Lung (tissue), 12 donors: ENCODE results near the gene HTD2. TPM values are rescaled to one million over a fixed set of nuclear protein-coding genes. Genes with fewer than 3 reads are reported as not detected.
A peak's percentile ranks its signal among the peaks of the same experiment; 100 is the strongest.

Source experiments
- ATAC-seq: fragments of 200-7000 bp; cut with Tn5 transposase; one replicate; pipeline ENCODE4 v1.9.1; 2020; ENCODE audit warnings: moderate number of reproducible peaks; ENCODE audit not compliant: insufficient read depth, low FRiP score
- DNase-seq, 3 donors: peaks; one replicate each; pipeline ENCODE4 v3.0.0-alpha.2; 2013 to 2017
- H3K27ac ChIP-seq, 2 donors: one replicate each; pipeline ENCODE4 v1.5.1; 2013; ENCODE audit warnings: mild to moderate bottlenecking in 2 of 2, moderate library complexity in 2 of 2, control low read depth in 1 of 2, inconsistent platforms in 1 of 2, low read depth in 1 of 2, low read length in 1 of 2
- H3K27me3 ChIP-seq, 3 donors: one replicate each; pipeline ENCODE4 v1.5.1; 2013; ENCODE audit warnings: low read length in 2 of 3; ENCODE audit not compliant: control insufficient read depth in 3 of 3, insufficient read depth in 3 of 3
- H3K36me3 ChIP-seq, 4 donors: one replicate each; pipeline ENCODE4 v1.5.1; 2013; ENCODE audit warnings: low read length in 4 of 4, mild to moderate bottlenecking in 1 of 4, moderate library complexity in 1 of 4; ENCODE audit not compliant: control insufficient read depth in 4 of 4, insufficient read depth in 4 of 4
- H3K4me1 ChIP-seq, 5 donors: one replicate each; pipeline ENCODE4 v1.5.1; 2013; ENCODE audit warnings: low read length in 5 of 5, mild to moderate bottlenecking in 2 of 5, moderate library complexity in 1 of 5; ENCODE audit not compliant: control insufficient read depth in 5 of 5, insufficient read depth in 5 of 5
- H3K4me3 ChIP-seq: one replicate; pipeline ENCODE4 v1.5.1; 2013; ENCODE audit warnings: mild to moderate bottlenecking, control low read depth, moderate library complexity
- H3K9ac ChIP-seq, 2 donors: one replicate each; pipeline ENCODE4 v1.5.1; 2013; ENCODE audit warnings: low read length in 2 of 2, control low read depth in 1 of 2; ENCODE audit not compliant: insufficient read depth in 1 of 2
- H3K9me3 ChIP-seq, 4 donors: one replicate each; pipeline ENCODE4 v1.5.1; 2013; ENCODE audit warnings: low read length in 3 of 4, mild to moderate bottlenecking in 1 of 4, moderate library complexity in 1 of 4; ENCODE audit not compliant: control insufficient read depth in 4 of 4, insufficient read depth in 3 of 4
- CTCF ChIP-seq: IDR thresholded peaks from 2 replicates; pipeline ENCODE4 v1.5.1; 2012; ENCODE audit warnings: mild to moderate bottlenecking; ENCODE audit errors: control extremely low read depth, extremely low read depth
- WGBS, 2 donors: extraction: QIAGEN DNeasy Blood & Tissue Kit; methylation state at CpG; one replicate each; pipeline ENCODE4 v1.1.7; 2013; 5-methylcytosine and 5-hydroxymethylcytosine counted together
- polyA plus RNA-seq, 2 donors: library from polyadenylated mRNA; stranded (reverse); fragments of 200-250 nt; gene quantifications; one replicate each; pipeline ENCODE4 v1.2.1, GENCODE V29; 2013
- total RNA-seq, 2 donors: library from RNA; depleted of rRNA in 1 of 2; stranded (reverse); fragments of >200 nt in 1 of 2; gene quantifications; one replicate each; pipeline ENCODE4 v1.2.1, GENCODE V29; 2014 to 2021
- donor health status: control.
- donor health status: control.
- donor health status: Bipolar disorder and iron deficiency.
- donor health status: healthy.
- donor health status: DM: yes; HTN: yes; CAD: no.

HTD2 gene
- total and polyA plus RNA-seq, 4 donors: 2.5 to 12.1 (median 6.6) TPM

GRCh38 chr3:58298190-58298589 lies 8.1 kb upstream of the HTD2 start:
- Histone ChIP-seq H3K4me1 (no peaks in the 10 kb centered on the region), H3K36me3 (no peaks in the 10 kb centered on the region), H3K9ac (no peak overlapping the region), H3K27ac (no peak overlapping the region), H3K27me3 (peaks cover 0 to 4% (median 0%) of the 10 kb centered on the region in 3 donors), H3K9me3 (no peaks in the 10 kb centered on the region), H3K4me3 (no peak overlapping the region)
- ATAC-seq (no peak), DNase-seq (no peak)
- TF ChIP-seq CTCF: no peak
- 73 to 80% methylated on average over 3 of the region's 3 CpGs for WGBS, 2 donors

- Histone ChIP-seq H3K4me3 (no peak overlapping the region), H3K4me1 (no peaks in the 10 kb centered on the region), H3K27ac (no peak overlapping the region), H3K36me3 (no peaks in the 10 kb centered on the region), H3K9me3 (no peaks in the 10 kb centered on the region), H3K9ac (no peak overlapping the region), H3K27me3 (peaks cover 0 to 4% (median 0%) of the 10 kb centered on the region in 3 donors)
- WGBS, 2 donors: 61 to 79% methylated on average over 2 of the region's 2 CpGs
- ATAC-seq (no peak), DNase-seq (no peak)
- no peak for TF ChIP-seq CTCF
Observed at GRCh38 chr3:58299075-58299474, 7.2 kb upstream of the HTD2 start.

- ATAC-seq: no peak
- peak; percentile 22 to 72 (median 65) for DNase-seq
- no peak overlapping the region for H3K4me3 ChIP-seq
Observed at GRCh38 chr3:58299839-58300516, 6.3 kb upstream of the HTD2 start.

More at GRCh38 chr3:58299839-58300516, 6.3 kb upstream of the HTD2 start:
- Histone ChIP-seq H3K9ac (no peak overlapping the region), H3K4me1 (no peaks in the 10 kb centered on the region), H3K27me3 (peaks cover 0 to 4% (median 0%) of the 10 kb centered on the region in 3 donors), H3K27ac (no peak overlapping the region), H3K36me3 (no peaks in the 10 kb centered on the region), H3K9me3 (no peaks in the 10 kb centered on the region)
- 15 to 21% methylated on average over 8 of the region's 8 CpGs for WGBS, 2 donors
- peak; percentile 19 for TF ChIP-seq CTCF
